Measurements from ENCODE around the gene TAF1. TPM values are rescaled to one million over a fixed set of nuclear protein-coding genes. Genes with fewer than 3 reads are reported as not detected.
A peak's percentile ranks its signal among the peaks of the same experiment; 100 is the strongest.
"Not testable (repeated sequence)": the region's sequence is repeated elsewhere in the genome, so short reads cannot be mapped to it uniquely, and the experiment has no call there.

Gene TAF1
- total RNA-seq, 1 donor from 2014 or later, result 23.3 TPM

- H3K4me1 Mint-ChIP-seq (ENCODE audit: low read depth, unreplicated experiment), result no peaks in the 10 kb centered on the region
- no peaks in the 10 kb centered on the region for H3K27me3 ChIP-seq (ENCODE audit: insufficient read depth, low read length)
- no peak for DNase-seq (ENCODE audit: low read depth)
- H3K9me3 Mint-ChIP-seq (ENCODE audit: unreplicated experiment), result no peaks in the 10 kb centered on the region
- no peaks in the 10 kb centered on the region for H3K79me2 ChIP-seq (ENCODE audit: insufficient read depth, low read length)
- no peak overlapping the region for H3K4me3 ChIP-seq (ENCODE audit: insufficient read depth, low read depth, low read length)
- no peak overlapping the region for H3K9ac ChIP-seq (ENCODE audit: low read length)
- H3K27ac ChIP-seq (ENCODE audit: low read depth, low read length), result no peak overlapping the region
- peaks cover 5% of the 10 kb centered on the region for H3K36me3 Mint-ChIP-seq (ENCODE audit: low read depth, unreplicated experiment)
- FAIRE-seq, result peak; percentile 70
- no peaks in the 10 kb centered on the region for H3K9me3 ChIP-seq (ENCODE audit: insufficient read depth, low read depth, low read length)
- peak overlapping the region; percentile 14 for H3K27ac Mint-ChIP-seq (ENCODE audit: unreplicated experiment)
- no peak overlapping the region for H3K4me2 ChIP-seq (ENCODE audit: low read length)
- H3K4me3 Mint-ChIP-seq (ENCODE audit: unreplicated experiment), result no peak overlapping the region
- H3K36me3 ChIP-seq (ENCODE audit: insufficient read depth, low read length), result peaks cover 34% of the 10 kb centered on the region
- H2AFZ ChIP-seq (ENCODE audit: low read depth, low read length), result no peak overlapping the region
- no peaks in the 10 kb centered on the region for H3K4me1 ChIP-seq (ENCODE audit: insufficient read depth, low read length)
- TF ChIP-seq EZH2 (IDR thresholded peaks at IDR 0.05; ENCODE audit: insufficient read depth, low read length) (no peak), CTCF (IDR thresholded peaks at IDR 0.05; ENCODE audit: insufficient read depth, low read depth, low read length) (no peak)
- H4K20me1 ChIP-seq (ENCODE audit: insufficient read depth, low read length), result no peaks in the 10 kb centered on the region
- H3K27me3 Mint-ChIP-seq (ENCODE audit: low read depth, unreplicated experiment), result no peaks in the 10 kb centered on the region
Observed at GRCh38 chrX:71378732-71379131, 12.6 kb downstream of the TAF1 start.

- not testable (repeated sequence) for H3K4me2 ChIP-seq (ENCODE audit: low read length); H3K9ac ChIP-seq (ENCODE audit: low read length); FAIRE-seq; H3K4me1 Mint-ChIP-seq (ENCODE audit: low read depth, unreplicated experiment); H4K20me1 ChIP-seq (ENCODE audit: insufficient read depth, low read length); H3K27me3 Mint-ChIP-seq (ENCODE audit: low read depth, unreplicated experiment); H3K27me3 ChIP-seq (ENCODE audit: insufficient read depth, low read length); H3K79me2 ChIP-seq (ENCODE audit: insufficient read depth, low read length); H3K4me1 ChIP-seq (ENCODE audit: insufficient read depth, low read length); DNase-seq (ENCODE audit: low read depth); H3K4me3 Mint-ChIP-seq (ENCODE audit: unreplicated experiment); H2AFZ ChIP-seq (ENCODE audit: low read depth, low read length); H3K9me3 ChIP-seq (ENCODE audit: insufficient read depth, low read depth, low read length); H3K27ac ChIP-seq (ENCODE audit: low read depth, low read length); H3K27ac Mint-ChIP-seq (ENCODE audit: unreplicated experiment); H3K4me3 ChIP-seq (ENCODE audit: insufficient read depth, low read depth, low read length); H3K9me3 Mint-ChIP-seq (ENCODE audit: unreplicated experiment)
- peaks cover 15% of the 10 kb centered on the region for H3K36me3 Mint-ChIP-seq (ENCODE audit: low read depth, unreplicated experiment)
- H3K36me3 ChIP-seq (ENCODE audit: insufficient read depth, low read length), result peaks cover 32% of the 10 kb centered on the region
Observed at GRCh38 chrX:71391725-71392124, 25.6 kb downstream of the TAF1 start.

- FAIRE-seq, result peak; percentile 89
- H3K36me3 Mint-ChIP-seq (ENCODE audit: low read depth, unreplicated experiment), result peaks cover 19% of the 10 kb centered on the region
Observed at GRCh38 chrX:71393919-71394318, 27.8 kb downstream of the TAF1 start.

More at GRCh38 chrX:71393919-71394318, 27.8 kb downstream of the TAF1 start:
- H3K36me3 ChIP-seq (ENCODE audit: insufficient read depth, low read length), result peaks cover 27% of the 10 kb centered on the region
- no peaks in the 10 kb centered on the region for H3K4me1 Mint-ChIP-seq (ENCODE audit: low read depth, unreplicated experiment)
- H3K9me3 Mint-ChIP-seq (ENCODE audit: unreplicated experiment), result peaks cover 2% of the 10 kb centered on the region
- TF ChIP-seq EZH2 (IDR thresholded peaks at IDR 0.05; ENCODE audit: insufficient read depth, low read length) (no peak), CTCF (IDR thresholded peaks at IDR 0.05; ENCODE audit: insufficient read depth, low read depth, low read length) (no peak)
- no peak overlapping the region for H3K27ac Mint-ChIP-seq (ENCODE audit: unreplicated experiment)
- H3K27me3 ChIP-seq (ENCODE audit: insufficient read depth, low read length), result no peaks in the 10 kb centered on the region
- H3K4me3 ChIP-seq (ENCODE audit: insufficient read depth, low read depth, low read length), result no peak overlapping the region
- DNase-seq (ENCODE audit: low read depth), result no peak
- no peaks in the 10 kb centered on the region for H3K4me1 ChIP-seq (ENCODE audit: insufficient read depth, low read length)
- H3K79me2 ChIP-seq (ENCODE audit: insufficient read depth, low read length), result no peaks in the 10 kb centered on the region
- H3K4me3 Mint-ChIP-seq (ENCODE audit: unreplicated experiment), result no peak overlapping the region
- no peaks in the 10 kb centered on the region for H4K20me1 ChIP-seq (ENCODE audit: insufficient read depth, low read length)
- H3K9me3 ChIP-seq (ENCODE audit: insufficient read depth, low read depth, low read length), result no peaks in the 10 kb centered on the region
- no peak overlapping the region for H3K9ac ChIP-seq (ENCODE audit: low read length)
- H3K27me3 Mint-ChIP-seq (ENCODE audit: low read depth, unreplicated experiment), result no peaks in the 10 kb centered on the region
- H2AFZ ChIP-seq (ENCODE audit: low read depth, low read length), result no peak overlapping the region
- no peak overlapping the region for H3K4me2 ChIP-seq (ENCODE audit: low read length)
- no peak overlapping the region for H3K27ac ChIP-seq (ENCODE audit: low read depth, low read length)
